RWPE2 (cell line): ENCODE measurements around the gene TEDDM1.

Experiments used
- ATAC-seq: fragments of 200-7000 bp; cut with Tn5 transposase; 3 replicates; pipeline ENCODE4 v1.9.1; 2021; ENCODE audit warnings: low read depth
- DNase-seq: peaks from one replicate; pipeline ENCODE4 v3.0.0-alpha.2; 2020; ENCODE audit warnings: low spot score
- H3K27ac ChIP-seq: fragments of 450-650 bp; 2 replicates; pipeline ENCODE4 v1.5.1; 2017; ENCODE audit warnings: mild to moderate bottlenecking; ENCODE audit not compliant: poor library complexity, severe bottlenecking
- H3K27me3 ChIP-seq: fragments of 250-450 bp; sonication (Bioruptor Pico); 2 replicates; pipeline ENCODE4 v1.5.1; 2021; ENCODE audit warnings: mild to moderate bottlenecking, moderate library complexity; ENCODE audit not compliant: insufficient read depth, poor library complexity, severe bottlenecking
- H3K36me3 ChIP-seq: fragments of 250-450 bp; sonication (Bioruptor Pico); 2 replicates; pipeline ENCODE4 v1.5.1; 2020; ENCODE audit warnings: low read depth, mild to moderate bottlenecking, moderate library complexity
- H3K4me1 ChIP-seq: fragments of 250-450 bp; sonication (Bioruptor Pico); 2 replicates; pipeline ENCODE4 v1.5.1; 2021; ENCODE audit warnings: mild to moderate bottlenecking, moderate library complexity; ENCODE audit not compliant: insufficient read depth, poor library complexity, severe bottlenecking
- H3K4me3 ChIP-seq: fragments of 250-450 bp; sonication (Bioruptor Pico); 2 replicates; pipeline ENCODE4 v1.5.1; 2021; ENCODE audit warnings: mild to moderate bottlenecking, moderate library complexity; ENCODE audit not compliant: severe bottlenecking
- H3K9me3 ChIP-seq: fragments of 250-450 bp; sonication (Bioruptor Pico); 2 replicates; pipeline ENCODE4 v1.5.1; 2021; ENCODE audit warnings: mild to moderate bottlenecking, moderate library complexity; ENCODE audit not compliant: severe bottlenecking
- CTCF ChIP-seq: fragments of 450-650 bp; IDR thresholded peaks from one replicate; pipeline ENCODE4 v1.5.1; 2017; ENCODE audit warnings: mild to moderate bottlenecking, moderate library complexity; ENCODE audit not compliant: poor library complexity, severe bottlenecking

TEDDM1 gene

GRCh38 chr1:182415789-182416188 lies 15.3 kb upstream of the TEDDM1 start:
- no peak for TF ChIP-seq CTCF
- no peaks in the 10 kb centered on the region for H3K36me3 ChIP-seq
- no peak overlapping the region for H3K4me3 ChIP-seq
- no peaks in the 10 kb centered on the region for H3K4me1 ChIP-seq
- DNase-seq (no peak), ATAC-seq (no peak)
- no peaks in the 10 kb centered on the region for H3K27me3 ChIP-seq
- H3K9me3 ChIP-seq, result no peaks in the 10 kb centered on the region
- H3K27ac ChIP-seq, result no peak overlapping the region

DNA sequence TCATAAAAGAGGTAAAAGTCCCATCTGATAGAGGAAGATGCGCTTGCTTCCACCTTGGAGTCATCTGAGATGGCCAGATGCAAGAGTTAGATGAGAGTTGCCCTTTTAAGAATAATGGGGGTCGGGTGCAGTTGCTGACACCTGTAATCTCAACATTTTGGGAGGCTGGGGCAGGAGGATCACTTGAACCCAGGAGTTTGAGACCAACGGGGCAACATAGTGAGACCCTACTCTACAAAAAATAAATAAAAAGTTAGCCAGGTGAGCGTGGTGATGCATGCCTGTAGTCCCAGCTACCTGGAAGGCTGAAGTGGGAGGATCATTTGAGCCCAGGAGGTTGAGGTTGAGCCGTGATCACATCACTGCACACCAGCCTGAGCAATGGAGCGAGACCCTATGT lies 13.5 kb upstream of the TEDDM1 start:
- no peaks in the 10 kb centered on the region for H3K9me3 ChIP-seq
- H3K27me3 ChIP-seq, result no peaks in the 10 kb centered on the region
- no peak overlapping the region for H3K27ac ChIP-seq
- DNase-seq (no peak), ATAC-seq (no peak)
- H3K36me3 ChIP-seq, result no peaks in the 10 kb centered on the region
- TF ChIP-seq CTCF, result no peak
- H3K4me1 ChIP-seq, result no peaks in the 10 kb centered on the region
- no peak overlapping the region for H3K4me3 ChIP-seq

DNA sequence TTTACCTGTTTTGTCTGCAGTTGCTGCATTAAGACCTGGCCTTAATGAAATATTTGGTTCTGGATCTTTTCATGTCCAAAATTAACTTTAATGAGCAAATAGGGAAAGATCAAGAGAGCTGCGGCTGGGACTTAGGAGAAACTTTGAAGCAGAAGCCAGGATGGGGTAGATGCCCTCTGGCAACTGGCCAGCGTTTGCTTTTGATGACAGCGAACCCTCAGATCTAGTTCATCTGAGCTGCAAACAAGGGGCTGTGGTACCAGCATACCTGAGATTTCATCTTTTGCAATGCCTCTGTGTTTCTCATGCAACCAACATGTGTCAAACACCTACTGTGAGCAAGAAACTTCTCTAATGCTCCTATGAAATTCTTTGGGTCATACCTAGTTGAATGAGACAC lies 13.0 kb upstream of the TEDDM1 start:
- no peak overlapping the region for H3K4me3 ChIP-seq
- ATAC-seq, result no peak
- no peaks in the 10 kb centered on the region for H3K36me3 ChIP-seq
- H3K27me3 ChIP-seq, result no peaks in the 10 kb centered on the region
- H3K27ac ChIP-seq, result no peak overlapping the region
- TF ChIP-seq CTCF, result no peak
- H3K4me1 ChIP-seq, result no peaks in the 10 kb centered on the region
- H3K9me3 ChIP-seq, result no peaks in the 10 kb centered on the region
- DNase-seq, result no peak

GRCh38 chr1:182410620-182411273 lies 10.3 kb upstream of the TEDDM1 start:
- no peaks in the 10 kb centered on the region for H3K4me1 ChIP-seq
- ATAC-seq (no peak), DNase-seq (no peak)
- no peak overlapping the region for H3K27ac ChIP-seq
- H3K9me3 ChIP-seq, result no peaks in the 10 kb centered on the region
- H3K4me3 ChIP-seq, result no peak overlapping the region
- TF ChIP-seq CTCF, result no peak
- no peaks in the 10 kb centered on the region for H3K27me3 ChIP-seq
- no peaks in the 10 kb centered on the region for H3K36me3 ChIP-seq

GRCh38 chr1:182410138-182410537 lies 9.7 kb upstream of the TEDDM1 start:
- no peak for TF ChIP-seq CTCF
- Histone ChIP-seq H3K27ac (no peak overlapping the region), H3K9me3 (no peaks in the 10 kb centered on the region), H3K4me3 (no peak overlapping the region), H3K4me1 (no peaks in the 10 kb centered on the region), H3K27me3 (no peaks in the 10 kb centered on the region), H3K36me3 (no peaks in the 10 kb centered on the region)
- DNase-seq (no peak), ATAC-seq (no peak)
